NCI-H2171 treated with DMSO at 0.1 percent for 48 hours (cell line): ENCODE measurements around the gene PTPRN2.

Experiments used
- DNase-seq: peaks from one replicate; lab custom pipeline; 2025; lab: John Stamatoyannopoulos, UW

The PTPRN2 gene

DNA sequence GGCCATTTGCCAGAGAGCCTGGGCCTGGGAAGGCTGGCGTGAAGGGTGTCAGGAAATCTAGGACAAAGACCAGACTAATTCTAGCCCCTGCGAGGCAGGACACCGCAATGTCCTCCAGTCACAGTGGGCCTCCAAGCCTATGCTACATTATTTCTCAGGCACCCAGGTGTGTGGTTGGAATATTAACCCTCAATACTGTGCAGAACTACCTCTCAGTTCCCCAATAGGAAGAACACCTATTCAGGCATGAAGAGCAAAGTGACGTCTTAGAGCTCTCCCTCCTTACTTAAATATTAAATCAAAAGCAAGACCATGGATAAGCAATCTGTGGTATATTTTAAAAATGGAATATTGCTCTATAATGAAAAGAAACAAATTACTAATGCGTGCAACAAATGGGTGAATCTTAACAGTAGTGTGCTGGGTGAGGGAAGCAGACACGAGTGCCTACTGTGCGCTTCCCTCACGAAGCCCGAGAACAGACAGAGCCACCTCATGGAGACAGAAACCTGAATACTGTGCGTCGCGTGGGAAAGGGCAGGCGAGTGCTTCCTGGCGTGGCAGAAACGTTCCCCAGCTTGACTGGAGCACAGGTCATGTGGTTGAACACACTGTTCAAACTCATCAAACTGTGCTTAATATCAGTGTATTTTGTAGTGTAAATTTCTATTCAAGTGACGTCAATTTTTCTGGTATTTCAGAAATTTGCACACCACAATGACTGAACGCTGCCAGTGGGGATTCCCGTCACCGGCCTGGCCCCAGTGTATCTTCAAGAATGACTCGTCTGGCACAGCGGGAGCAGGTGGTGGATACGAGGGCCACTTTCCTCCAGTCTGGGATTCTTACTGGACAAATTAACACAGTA lies 15.5 kb upstream of the PTPRN2 start:
- no peak for DNase-seq

DNA sequence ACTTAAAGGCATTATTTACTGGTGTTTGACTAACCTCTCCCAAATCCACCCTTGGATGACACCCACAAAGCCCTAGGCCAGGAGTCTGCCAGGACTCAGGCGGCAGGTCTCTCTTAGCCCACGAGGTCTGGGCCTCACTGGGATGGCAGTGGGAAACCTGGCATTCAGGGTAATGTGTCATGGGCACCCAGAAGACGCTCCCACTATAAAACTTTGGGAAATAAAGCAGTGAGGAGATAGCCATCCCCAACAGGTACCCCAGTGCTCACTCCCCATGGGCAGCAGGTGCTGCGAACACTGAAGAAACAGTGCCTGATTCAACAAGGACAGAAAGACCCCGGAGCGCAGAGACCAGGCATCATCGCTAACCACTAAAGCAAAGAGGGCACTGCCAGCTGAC lies 14.4 kb upstream of the PTPRN2 start:
- DNase-seq, result no peak

DNA sequence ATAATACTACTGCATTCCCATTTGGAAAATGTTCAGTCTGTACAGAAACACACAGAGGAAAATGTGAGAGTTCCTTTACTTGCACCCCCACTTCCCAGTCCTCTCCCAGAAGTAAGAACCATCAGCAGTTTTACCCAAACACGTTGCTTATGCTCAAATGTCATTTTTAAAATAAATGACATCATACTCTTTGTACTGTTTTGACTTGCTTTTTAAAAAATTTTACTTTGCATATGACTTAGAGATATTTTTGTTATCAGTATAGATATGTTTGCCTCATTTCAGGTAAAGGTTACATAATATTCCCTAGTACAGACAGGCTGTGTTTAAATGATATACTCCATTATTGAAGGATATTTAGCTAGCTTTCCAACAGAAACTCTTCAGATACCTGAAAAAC lies 13.5 kb upstream of the PTPRN2 start:
- no peak for DNase-seq

GRCh38 chr7:158596745-158597144 lies 9.1 kb upstream of the PTPRN2 start:
- DNase-seq, result no peak

DNA sequence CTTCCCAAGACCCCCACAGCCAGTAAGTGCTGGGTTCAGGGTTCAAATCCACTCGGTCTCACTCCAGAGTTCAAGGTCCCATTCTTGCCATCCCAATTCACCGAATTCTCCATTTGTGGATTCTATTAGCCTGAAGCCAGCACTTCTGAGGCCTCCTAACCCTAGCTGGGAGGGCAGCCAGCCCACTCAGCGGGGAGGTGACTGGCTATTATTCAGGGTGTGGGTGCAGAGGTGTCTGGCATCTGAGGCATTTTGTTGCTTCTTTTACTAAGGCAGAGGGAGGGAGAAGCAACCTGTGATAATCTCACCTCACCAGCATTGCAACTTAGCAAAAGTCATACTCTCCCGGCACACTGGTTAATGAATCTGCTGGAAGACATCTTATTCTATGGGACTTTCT lies 8.7 kb upstream of the PTPRN2 start:
- no peak for DNase-seq

- no peak for DNase-seq
Measured at GRCh38 chr7:158595068-158595467, 7.4 kb upstream of the PTPRN2 start.

GRCh38 chr7:158592541-158592940 lies 4.9 kb upstream of the PTPRN2 start:
- no peak for DNase-seq

GRCh38 chr7:158591944-158592343 lies 4.3 kb upstream of the PTPRN2 start:
- DNase-seq, result no peak

GRCh38 chr7:158590181-158590530 lies 2.5 kb upstream of the PTPRN2 start:
- DNase-seq, result no peak

GRCh38 chr7:158589653-158590052 lies 2.0 kb upstream of the PTPRN2 start:
- no peak for DNase-seq

GRCh38 chr7:158588878-158589442 lies 1.3 kb upstream of the PTPRN2 start:
- no peak for DNase-seq

- no peak for DNase-seq
Measured at GRCh38 chr7:158588085-158588877, 658 bp upstream of the PTPRN2 start.

DNA sequence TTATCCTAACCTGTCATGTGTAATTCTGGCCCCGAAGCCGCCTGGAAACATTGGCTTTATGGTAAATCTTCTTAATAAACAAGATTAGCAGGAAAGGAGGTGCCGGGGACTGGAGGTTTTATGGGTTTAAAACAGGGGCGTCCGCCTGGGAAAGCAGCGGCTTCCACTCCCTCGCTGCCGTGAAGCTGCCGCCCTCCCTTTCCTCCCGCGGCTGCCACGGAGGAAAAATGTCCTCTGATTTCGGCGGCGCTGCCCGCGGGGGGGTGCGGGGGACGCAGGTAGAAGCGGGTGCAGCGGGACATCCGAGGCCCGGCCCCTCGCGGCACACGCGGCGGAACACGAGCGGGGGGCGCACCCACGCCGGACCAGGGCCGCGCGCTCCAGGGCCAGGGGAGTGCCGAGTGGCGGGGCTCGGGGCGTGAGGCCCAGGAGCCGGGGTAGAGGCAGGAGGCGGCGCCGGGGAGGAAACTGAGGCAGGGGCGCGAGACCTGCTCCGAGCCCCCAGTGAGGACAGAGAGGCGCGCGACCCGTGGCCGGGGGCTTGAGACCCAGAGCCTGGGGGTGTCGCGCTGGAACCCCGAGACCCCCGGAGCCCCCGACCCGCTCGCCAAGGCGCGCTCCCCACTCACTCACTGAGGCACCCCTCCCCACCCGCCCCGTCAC lies 993 bp downstream of the PTPRN2 start:
- DNase-seq, result no peak

- DNase-seq, result no peak
Measured at GRCh38 chr7:158585721-158586498, 1.7 kb downstream of the PTPRN2 start.

GRCh38 chr7:158584407-158584806 lies 3.2 kb downstream of the PTPRN2 start:
- DNase-seq, result no peak

DNA sequence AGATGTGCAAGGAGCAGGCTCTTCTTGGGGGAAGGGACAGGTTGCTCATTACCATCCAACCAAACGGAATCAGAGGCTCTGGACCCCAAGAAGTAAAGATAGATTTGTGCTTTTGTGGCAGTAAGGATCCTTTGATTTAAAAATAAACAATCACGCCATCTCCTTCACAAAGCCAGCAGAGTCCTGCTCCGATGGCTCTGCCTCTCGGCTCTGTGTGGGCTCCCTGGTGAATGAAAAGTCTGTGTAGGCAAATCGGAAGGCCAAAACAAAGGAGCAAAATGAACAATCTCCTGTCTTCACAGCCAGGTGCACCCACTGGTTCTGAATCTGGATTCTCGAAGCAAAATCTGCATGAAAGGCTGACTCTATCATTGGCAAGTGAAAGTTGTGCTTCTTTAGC lies 3.8 kb downstream of the PTPRN2 start:
- DNase-seq, result no peak

DNA sequence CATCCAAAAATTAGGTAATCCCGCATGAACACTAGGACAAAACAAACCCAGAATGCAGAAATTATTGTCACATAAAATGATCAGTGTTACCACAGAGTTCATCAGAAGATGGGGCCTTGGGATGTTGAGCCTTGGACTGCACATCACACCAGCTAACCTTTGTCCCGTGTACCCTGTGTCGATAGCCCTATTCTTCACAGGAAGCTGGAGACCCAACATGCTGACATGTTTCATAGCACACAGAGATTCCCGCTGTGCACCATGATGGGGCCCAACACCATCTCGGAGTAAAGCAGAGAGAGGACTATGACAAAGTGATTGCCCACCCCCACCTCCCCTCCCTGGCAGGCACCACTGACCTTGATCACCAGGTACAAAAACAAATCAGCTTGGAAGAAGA lies 4.5 kb downstream of the PTPRN2 start:
- DNase-seq, result no peak

- DNase-seq, result no peak
Measured at GRCh38 chr7:158582089-158582456, 5.5 kb downstream of the PTPRN2 start.

- DNase-seq, result no peak
Measured at GRCh38 chr7:158581440-158582088, 6.1 kb downstream of the PTPRN2 start.

DNA sequence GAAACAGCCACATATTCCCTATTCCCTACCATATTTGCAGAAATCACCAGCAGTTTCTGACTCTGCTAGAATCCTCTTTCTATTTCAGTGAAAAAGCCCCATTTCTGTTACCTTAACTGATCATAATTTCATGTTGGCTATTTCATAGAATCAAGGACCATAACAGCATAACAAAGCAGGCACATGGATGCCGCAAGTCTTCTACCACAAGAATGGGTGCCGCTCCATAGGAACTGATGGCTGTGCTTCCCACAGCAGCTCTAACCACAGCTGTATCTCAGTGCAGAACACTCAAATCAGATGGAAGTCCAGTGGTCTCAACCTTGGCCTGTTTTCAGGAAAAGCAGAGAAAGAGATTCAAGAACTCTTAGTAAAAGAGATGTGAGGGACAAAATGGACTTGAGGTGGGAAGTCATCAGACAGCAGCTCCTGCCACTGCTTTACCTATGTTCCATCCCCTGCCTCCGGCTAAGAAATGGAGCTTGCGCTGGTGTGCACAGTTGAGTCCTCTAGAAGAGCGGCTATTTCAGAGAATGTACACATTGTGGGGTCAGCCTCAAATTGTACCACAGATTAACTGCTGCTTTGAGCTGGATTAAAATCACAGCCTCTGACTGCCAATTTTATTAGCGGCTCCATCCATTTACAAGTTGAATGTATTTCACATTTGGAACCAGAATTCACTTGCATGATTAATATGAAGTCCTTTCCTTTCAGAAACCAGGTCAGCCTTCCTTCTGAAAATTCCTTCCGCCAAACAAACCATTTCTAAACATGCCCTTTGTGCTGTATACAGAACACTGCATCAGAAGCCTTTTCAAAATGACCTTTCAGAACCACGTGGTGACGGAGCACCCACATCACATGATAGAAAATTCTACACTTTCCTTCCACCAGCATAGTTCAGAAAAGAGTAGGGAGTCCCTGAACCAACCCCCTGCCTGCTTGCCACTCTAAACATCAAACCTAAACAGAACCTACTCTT lies 7.7 kb downstream of the PTPRN2 start:
- no peak for DNase-seq
